Trophoblast cell (in vitro differentiated cells and primary cell): ENCODE data around the gene FANCC.
"Not testable (repeated sequence)": the region's sequence is repeated elsewhere in the genome, so short reads cannot be mapped to it uniquely, and the experiment has no call there.

Source experiments
- DNase-seq, 2 donors: peaks; one replicate each; pipeline ENCODE4 v3.0.0-alpha.2; 2016
- H2AFZ ChIP-seq: 2 replicates; pipeline ENCODE4 v1.6.1; 2013; ENCODE audit warnings: low read length, moderate library complexity, mild to moderate bottlenecking; ENCODE audit not compliant: insufficient read depth, poor library complexity
- H2AK5ac ChIP-seq: 2 replicates; pipeline ENCODE4 v1.6.1; 2013; ENCODE audit warnings: mild to moderate bottlenecking, low read length
- H2BK120ac ChIP-seq: 2 replicates; pipeline ENCODE4 v1.6.1; 2013; ENCODE audit warnings: low read length, mild to moderate bottlenecking, moderate library complexity; ENCODE audit not compliant: insufficient read depth, poor library complexity
- H2BK12ac ChIP-seq: 2 replicates; pipeline ENCODE4 v1.6.1; 2013; ENCODE audit warnings: mild to moderate bottlenecking, low read length, moderate library complexity
- H2BK5ac ChIP-seq: 2 replicates; pipeline ENCODE4 v1.6.1; 2013; ENCODE audit warnings: low read length, low read depth, moderate library complexity, mild to moderate bottlenecking; ENCODE audit not compliant: poor library complexity
- H3K14ac ChIP-seq: 2 replicates; pipeline ENCODE4 v1.6.1; 2013; ENCODE audit warnings: mild to moderate bottlenecking, low read length
- H3K18ac ChIP-seq: 2 replicates; pipeline ENCODE4 v1.6.1; 2013; ENCODE audit warnings: mild to moderate bottlenecking, low read length
- H3K23ac ChIP-seq: 2 replicates; pipeline ENCODE4 v1.6.1; 2013; ENCODE audit warnings: low read length
- H3K27ac ChIP-seq: 2 replicates; pipeline ENCODE4 v1.5.1; 2013; ENCODE audit warnings: low read depth, mild to moderate bottlenecking, inconsistent platforms, low read length, moderate library complexity
- H3K27me3 ChIP-seq: 2 replicates; pipeline ENCODE4 v1.6.1; 2013; ENCODE audit warnings: inconsistent platforms, mild to moderate bottlenecking, low read length, moderate library complexity; ENCODE audit not compliant: insufficient read depth
- H3K36me3 ChIP-seq, 2 experiments: 1 replicate in 1 of 2; 2 replicates in 1 of 2; pipeline ENCODE4 v1.6.1; 2013; ENCODE audit warnings: low read length in 2 of 2, mild to moderate bottlenecking in 2 of 2, moderate library complexity in 1 of 2; ENCODE audit not compliant: insufficient read depth in 2 of 2, control insufficient read depth in 1 of 2
- H3K4ac ChIP-seq: 2 replicates; pipeline ENCODE4 v1.6.1; 2013; ENCODE audit warnings: low read depth, mild to moderate bottlenecking, low read length, moderate library complexity
- H3K4me1 ChIP-seq, 2 experiments: 1 replicate in 1 of 2; 2 replicates in 1 of 2; pipeline ENCODE4 v1.6.1; 2013; ENCODE audit warnings: low read length in 2 of 2, mild to moderate bottlenecking in 2 of 2, moderate library complexity in 1 of 2; ENCODE audit not compliant: insufficient read depth in 2 of 2, control insufficient read depth in 1 of 2
- H3K4me2 ChIP-seq: 2 replicates; pipeline ENCODE4 v1.6.1; 2013; ENCODE audit warnings: inconsistent platforms, mild to moderate bottlenecking, low read length, moderate library complexity
- H3K4me3 ChIP-seq: 2 replicates; pipeline ENCODE4 v1.5.1; 2013; ENCODE audit warnings: mild to moderate bottlenecking, low read depth, low read length, inconsistent platforms
- H3K79me1 ChIP-seq: one replicate; pipeline ENCODE4 v1.6.1; 2013; ENCODE audit warnings: low read length
- H3K79me2 ChIP-seq: 2 replicates; pipeline ENCODE4 v1.6.1; 2013; ENCODE audit warnings: low read length, mild to moderate bottlenecking; ENCODE audit not compliant: control insufficient read depth, insufficient read depth, poor library complexity
- H3K9ac ChIP-seq: 2 replicates; pipeline ENCODE4 v1.6.1; 2013; ENCODE audit warnings: mild to moderate bottlenecking, low read length
- H3K9me3 ChIP-seq: 2 replicates; pipeline ENCODE4 v1.6.1; 2013; ENCODE audit warnings: low read depth, mild to moderate bottlenecking, control low read depth, inconsistent platforms, low read length; ENCODE audit not compliant: insufficient read depth
- H4K12ac ChIP-seq: 2 replicates; pipeline ENCODE4 v1.6.1; 2013; ENCODE audit warnings: low read depth, mild to moderate bottlenecking, low read length, moderate library complexity
- H4K8ac ChIP-seq: 2 replicates; pipeline ENCODE4 v1.6.1; 2013; ENCODE audit warnings: low read depth, mild to moderate bottlenecking, low read length, moderate library complexity
- H4K91ac ChIP-seq: one replicate; pipeline ENCODE4 v1.6.1; 2013; ENCODE audit warnings: low read depth, mild to moderate bottlenecking, low read length, moderate library complexity
- WGBS: extraction: QIAGEN DNeasy Blood & Tissue Kit; methylation state at CpG from one replicate; pipeline ENCODE4 v1.1.7; 2013; ENCODE audit warnings: missing lambda C conversion rate; ENCODE audit not compliant: insufficient read length, insufficient coverage; ENCODE audit errors: extremely low coverage; 5-methylcytosine and 5-hydroxymethylcytosine counted together

The FANCC gene

DNA sequence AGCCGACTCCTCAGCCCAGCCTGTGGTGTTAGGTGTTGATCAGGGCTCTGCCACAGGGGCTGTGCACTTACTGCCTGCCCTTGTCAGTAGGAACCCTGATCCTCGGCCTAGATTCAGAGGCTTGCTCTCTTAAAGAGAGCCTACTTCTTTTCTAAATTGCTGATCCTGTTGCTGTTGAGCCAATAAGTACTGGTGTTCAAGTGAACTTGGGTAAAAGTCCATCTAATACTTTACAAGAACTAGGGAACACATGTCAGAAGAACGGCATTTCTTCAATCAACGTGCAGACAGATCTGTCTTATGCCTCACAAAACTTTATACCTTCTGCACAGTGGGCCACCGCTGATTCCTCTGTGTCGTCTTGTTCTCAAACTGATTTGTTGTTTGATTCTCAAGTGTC lies 24.2 kb downstream of the FANCC start:
- not testable (repeated sequence) for H3K4me2 ChIP-seq, H2BK5ac ChIP-seq, H3K4me3 ChIP-seq, H3K23ac ChIP-seq, H3K27me3 ChIP-seq, H2AFZ ChIP-seq, H3K79me2 ChIP-seq, H3K79me1 ChIP-seq, H2AK5ac ChIP-seq, H2BK12ac ChIP-seq, H2BK120ac ChIP-seq, H3K4me1 ChIP-seq, H3K4ac ChIP-seq, H3K9ac ChIP-seq, H3K9me3 ChIP-seq, H4K8ac ChIP-seq, H3K14ac ChIP-seq, DNase-seq, H3K18ac ChIP-seq, H4K12ac ChIP-seq, H3K27ac ChIP-seq, H4K91ac ChIP-seq, H3K36me3 ChIP-seq
- WGBS, result no CpG with 5 or more reads among the region's 6 CpGs

DNA sequence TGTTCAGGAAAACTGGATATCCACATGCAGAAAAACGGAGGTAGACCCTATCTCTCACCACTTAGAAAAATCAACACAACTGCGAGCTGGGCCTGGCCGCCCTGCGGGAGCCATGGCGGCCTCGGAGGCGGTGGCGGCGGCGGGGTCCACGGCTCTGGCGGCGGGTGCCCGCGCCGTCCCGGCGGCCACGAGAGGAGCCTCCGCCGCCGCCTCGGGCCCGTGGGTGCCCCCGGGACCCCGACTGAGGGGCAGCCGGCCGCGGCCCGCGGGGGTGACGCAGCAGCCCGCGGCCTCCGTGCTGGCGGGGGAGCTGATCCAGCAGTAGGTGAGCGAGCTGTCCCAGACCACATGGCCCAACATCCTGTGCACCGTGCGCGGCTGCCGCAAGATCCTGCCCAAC lies 25.3 kb downstream of the FANCC start:
- no peak overlapping the region for H3K4me3 ChIP-seq
- H2AK5ac ChIP-seq, result no peak overlapping the region
- WGBS, result no CpG with 5 or more reads among the region's 41 CpGs
- no peaks in the 10 kb centered on the region for H3K9me3 ChIP-seq
- H3K27me3 ChIP-seq, result no peaks in the 10 kb centered on the region
- no peak overlapping the region for H3K4me2 ChIP-seq
- no peaks in the 10 kb centered on the region for H3K79me1 ChIP-seq
- no peak overlapping the region for H3K18ac ChIP-seq
- no peak overlapping the region for H3K4ac ChIP-seq
- no peak overlapping the region for H4K8ac ChIP-seq
- H3K23ac ChIP-seq, result no peak overlapping the region
- H4K12ac ChIP-seq, result no peak overlapping the region
- no peaks in the 10 kb centered on the region for H3K4me1 ChIP-seq
- H3K36me3 ChIP-seq, result peaks cover 0 to 2% of the 10 kb centered on the region in 2 experiments
- no peak overlapping the region for H2AFZ ChIP-seq
- H3K79me2 ChIP-seq, result no peaks in the 10 kb centered on the region
- no peak overlapping the region for H4K91ac ChIP-seq
- no peak overlapping the region for H2BK120ac ChIP-seq
- no peak overlapping the region for H2BK12ac ChIP-seq
- H3K9ac ChIP-seq, result no peak overlapping the region
- no peak overlapping the region for H3K14ac ChIP-seq
- no peak for DNase-seq
- H2BK5ac ChIP-seq, result no peak overlapping the region
- H3K27ac ChIP-seq, result no peak overlapping the region

DNA sequence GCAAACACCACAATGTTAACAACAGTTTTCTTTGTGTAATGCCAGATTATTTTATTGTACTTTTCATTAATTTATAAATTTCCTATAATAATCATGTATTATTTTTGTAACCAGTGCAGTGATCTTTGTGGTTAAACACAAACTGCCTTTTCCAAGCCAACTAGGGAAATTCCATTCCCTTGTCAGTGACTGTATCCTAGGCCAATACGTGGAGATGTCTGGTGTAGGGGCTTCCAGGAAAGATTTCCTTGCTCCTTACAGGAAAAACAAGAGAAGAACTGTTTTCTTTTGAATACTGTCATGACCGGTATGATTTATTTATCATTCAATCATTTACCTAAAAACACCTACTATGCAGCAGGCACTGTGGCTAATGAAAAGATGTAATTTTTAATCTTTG lies 31.4 kb downstream of the FANCC start:
- Histone ChIP-seq H3K4me3 (no peak overlapping the region), H3K4me2 (no peak overlapping the region), H3K23ac (no peak overlapping the region), H3K27ac (no peak overlapping the region), H2AFZ (no peak overlapping the region), H2BK5ac (no peak overlapping the region), H3K4ac (no peak overlapping the region), H3K14ac (no peak overlapping the region), H4K12ac (no peak overlapping the region), H3K79me1 (no peaks in the 10 kb centered on the region), H4K8ac (no peak overlapping the region), H3K9me3 (no peaks in the 10 kb centered on the region), H3K27me3 (no peaks in the 10 kb centered on the region), H3K79me2 (no peaks in the 10 kb centered on the region), H2BK120ac (no peak overlapping the region), H2BK12ac (no peak overlapping the region), H2AK5ac (no peak overlapping the region), H3K9ac (no peak overlapping the region), H3K4me1 (no peaks in the 10 kb centered on the region), H3K18ac (no peak overlapping the region), H3K36me3 (no peaks in the 10 kb centered on the region), H4K91ac (no peak overlapping the region)
- DNase-seq, result no peak
- WGBS, result no CpG with 5 or more reads among the region's 2 CpGs

DNA sequence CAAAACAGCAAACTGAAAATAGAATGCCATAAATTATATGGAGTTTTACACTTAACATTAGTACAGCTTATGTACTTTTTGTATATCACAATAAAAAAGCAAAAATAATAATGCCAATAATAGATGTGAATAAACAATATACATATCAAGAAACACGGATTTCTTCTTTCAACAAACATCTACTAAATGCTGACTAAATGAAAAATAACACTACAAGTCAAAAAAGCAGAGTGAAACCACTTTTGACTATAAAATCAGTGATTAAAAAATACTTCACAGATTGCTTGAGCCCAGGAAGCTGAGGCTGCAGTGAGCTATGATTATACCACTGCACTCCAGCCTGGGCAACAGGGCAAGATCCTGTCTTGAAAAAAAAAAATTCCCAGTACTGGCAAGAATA lies 32.2 kb downstream of the FANCC start:
- H4K12ac ChIP-seq, result no peak overlapping the region
- no peak overlapping the region for H3K4me3 ChIP-seq
- H3K36me3 ChIP-seq, result no peaks in the 10 kb centered on the region
- no peak overlapping the region for H3K4ac ChIP-seq
- no CpG with 5 or more reads among the region's 1 CpG for WGBS
- H3K14ac ChIP-seq, result no peak overlapping the region
- H3K79me2 ChIP-seq, result no peaks in the 10 kb centered on the region
- H2AK5ac ChIP-seq, result no peak overlapping the region
- H2AFZ ChIP-seq, result no peak overlapping the region
- H4K91ac ChIP-seq, result no peak overlapping the region
- H3K23ac ChIP-seq, result no peak overlapping the region
- H3K4me2 ChIP-seq, result no peak overlapping the region
- H2BK120ac ChIP-seq, result no peak overlapping the region
- no peak overlapping the region for H3K18ac ChIP-seq
- H3K4me1 ChIP-seq, result no peaks in the 10 kb centered on the region
- H2BK5ac ChIP-seq, result no peak overlapping the region
- H2BK12ac ChIP-seq, result no peak overlapping the region
- H3K79me1 ChIP-seq, result no peaks in the 10 kb centered on the region
- H3K27me3 ChIP-seq, result no peaks in the 10 kb centered on the region
- no peak overlapping the region for H3K9ac ChIP-seq
- no peak for DNase-seq
- H4K8ac ChIP-seq, result no peak overlapping the region
- no peak overlapping the region for H3K27ac ChIP-seq
- H3K9me3 ChIP-seq, result no peaks in the 10 kb centered on the region
